SK-N-SH treated with all-trans-retinoic acid at 6 μM for 48 hours (cell line): ENCODE measurements around the gene LBH.

Experiments
- ARNTL ChIP-seq: fragments of 450-650 bp; formaldehyde crosslinking; IDR thresholded peaks from 2 replicates; pipeline ENCODE4 v1.5.0; 2020; ENCODE audit warnings: low read depth, mild to moderate bottlenecking, moderate library complexity, borderline replicate concordance
- GLIS3 ChIP-seq: fragments of 250-450 bp; sonication (Bioruptor Pico); IDR thresholded peaks from 2 replicates; pipeline ENCODE4 v1.5.0; 2020; ENCODE audit warnings: mild to moderate bottlenecking, moderate library complexity
- PPARA ChIP-seq: fragments of 250-450 bp; sonication (Bioruptor Pico); IDR thresholded peaks from 2 replicates; pipeline ENCODE4 v1.5.0; 2020; ENCODE audit warnings: mild to moderate bottlenecking, borderline replicate concordance
- TF ChIP-seq, protein P1 (sequence below): fragments of 250-450 bp; sonication (Bioruptor Pico); IDR thresholded peaks from 2 replicates; pipeline ENCODE4 v1.5.0; 2020; ENCODE audit warnings: mild to moderate bottlenecking, moderate library complexity
- TF ChIP-seq, protein P2 (sequence below): fragments of 250-450 bp; sonication (Bioruptor Pico); IDR thresholded peaks from 2 replicates; pipeline ENCODE4 v1.5.1; 2020; ENCODE audit warnings: low read depth, mild to moderate bottlenecking, moderate library complexity

DNA sequence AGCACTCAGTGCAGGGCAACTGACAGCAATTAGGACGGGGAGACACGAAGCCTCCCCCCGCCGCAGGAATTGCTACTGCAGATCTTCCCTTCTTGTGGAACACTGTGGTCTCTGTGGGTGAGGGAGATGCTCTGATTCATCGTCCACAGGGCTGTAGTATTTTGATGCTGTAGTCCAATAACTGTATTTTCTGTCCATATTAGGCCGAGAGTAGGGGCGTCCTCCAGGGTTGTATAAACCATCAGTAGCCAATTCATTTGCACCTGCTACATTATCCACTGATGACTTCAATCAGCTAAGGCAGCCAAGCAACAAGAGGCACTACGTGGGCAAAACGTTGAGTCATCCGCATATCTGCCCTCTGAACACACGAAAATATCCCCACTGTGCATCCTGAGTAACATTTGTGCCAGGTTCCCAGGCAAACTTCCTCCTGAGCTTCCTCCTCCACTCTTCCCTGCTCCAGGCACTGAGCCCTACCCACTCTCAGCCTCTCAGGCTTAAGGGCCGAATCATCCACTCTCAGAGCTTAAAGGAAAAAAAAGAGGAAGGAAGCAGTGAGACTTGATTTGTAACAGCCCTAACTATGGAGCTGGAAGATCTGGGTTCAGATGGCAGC is 62.1 kb downstream of the LBH start:
- TF ChIP-seq, protein P1, sequence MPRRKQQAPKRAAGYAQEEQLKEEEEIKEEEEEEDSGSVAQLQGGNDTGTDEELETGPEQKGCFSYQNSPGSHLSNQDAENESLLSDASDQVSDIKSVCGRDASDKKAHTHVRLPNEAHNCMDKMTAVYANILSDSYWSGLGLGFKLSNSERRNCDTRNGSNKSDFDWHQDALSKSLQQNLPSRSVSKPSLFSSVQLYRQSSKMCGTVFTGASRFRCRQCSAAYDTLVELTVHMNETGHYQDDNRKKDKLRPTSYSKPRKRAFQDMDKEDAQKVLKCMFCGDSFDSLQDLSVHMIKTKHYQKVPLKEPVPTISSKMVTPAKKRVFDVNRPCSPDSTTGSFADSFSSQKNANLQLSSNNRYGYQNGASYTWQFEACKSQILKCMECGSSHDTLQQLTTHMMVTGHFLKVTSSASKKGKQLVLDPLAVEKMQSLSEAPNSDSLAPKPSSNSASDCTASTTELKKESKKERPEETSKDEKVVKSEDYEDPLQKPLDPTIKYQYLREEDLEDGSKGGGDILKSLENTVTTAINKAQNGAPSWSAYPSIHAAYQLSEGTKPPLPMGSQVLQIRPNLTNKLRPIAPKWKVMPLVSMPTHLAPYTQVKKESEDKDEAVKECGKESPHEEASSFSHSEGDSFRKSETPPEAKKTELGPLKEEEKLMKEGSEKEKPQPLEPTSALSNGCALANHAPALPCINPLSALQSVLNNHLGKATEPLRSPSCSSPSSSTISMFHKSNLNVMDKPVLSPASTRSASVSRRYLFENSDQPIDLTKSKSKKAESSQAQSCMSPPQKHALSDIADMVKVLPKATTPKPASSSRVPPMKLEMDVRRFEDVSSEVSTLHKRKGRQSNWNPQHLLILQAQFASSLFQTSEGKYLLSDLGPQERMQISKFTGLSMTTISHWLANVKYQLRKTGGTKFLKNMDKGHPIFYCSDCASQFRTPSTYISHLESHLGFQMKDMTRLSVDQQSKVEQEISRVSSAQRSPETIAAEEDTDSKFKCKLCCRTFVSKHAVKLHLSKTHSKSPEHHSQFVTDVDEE (CRISPR knock-in tag), result no peak
- TF ChIP-seq PPARA (CRISPR knock-in tag), result no peak
- TF ChIP-seq, protein P2, sequence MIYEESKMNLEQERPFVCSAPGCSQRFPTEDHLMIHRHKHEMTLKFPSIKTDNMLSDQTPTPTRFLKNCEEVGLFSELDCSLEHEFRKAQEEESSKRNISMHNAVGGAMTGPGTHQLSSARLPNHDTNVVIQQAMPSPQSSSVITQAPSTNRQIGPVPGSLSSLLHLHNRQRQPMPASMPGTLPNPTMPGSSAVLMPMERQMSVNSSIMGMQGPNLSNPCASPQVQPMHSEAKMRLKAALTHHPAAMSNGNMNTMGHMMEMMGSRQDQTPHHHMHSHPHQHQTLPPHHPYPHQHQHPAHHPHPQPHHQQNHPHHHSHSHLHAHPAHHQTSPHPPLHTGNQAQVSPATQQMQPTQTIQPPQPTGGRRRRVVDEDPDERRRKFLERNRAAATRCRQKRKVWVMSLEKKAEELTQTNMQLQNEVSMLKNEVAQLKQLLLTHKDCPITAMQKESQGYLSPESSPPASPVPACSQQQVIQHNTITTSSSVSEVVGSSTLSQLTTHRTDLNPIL (CRISPR knock-in tag), result peak; percentile 39; the same call in 1 of the 2 replicates
- no peak for TF ChIP-seq GLIS3 (CRISPR knock-in tag)
- no peak for TF ChIP-seq ARNTL (CRISPR knock-in tag)
